Fibroblast of the aortic adventitia (primary cell): ENCODE data around the gene MAN2A1. TPM values are rescaled to one million over a fixed set of nuclear protein-coding genes. Genes with fewer than 3 reads are reported as not detected.

Experiments
- DNase-seq: peaks from one replicate; pipeline ENCODE4 v3.0.0-alpha.2; 2010; ENCODE audit warnings: low read depth
- H3K4me3 ChIP-seq: 2 replicates; pipeline ENCODE4 v1.5.1; 2011; ENCODE audit warnings: low read depth, mild to moderate bottlenecking, control low read depth, low read length, moderate library complexity
- total RNA-seq: library from RNA; depleted of rRNA; stranded (reverse); fragments of >200 nt; gene quantifications from 2 replicates; pipeline ENCODE4 v1.2.3, GENCODE V29; 2012; ENCODE audit warnings: low replicate concordance
- TF ChIP-seq, protein P1 (sequence below): IDR thresholded peaks from 2 replicates; pipeline ENCODE4 v1.5.1; 2011; ENCODE audit warnings: mild to moderate bottlenecking, low read length, control low read depth, inconsistent platforms; ENCODE audit not compliant: insufficient read depth

MAN2A1 gene
- total RNA-seq, 1 donor = 62.3 TPM

DNA sequence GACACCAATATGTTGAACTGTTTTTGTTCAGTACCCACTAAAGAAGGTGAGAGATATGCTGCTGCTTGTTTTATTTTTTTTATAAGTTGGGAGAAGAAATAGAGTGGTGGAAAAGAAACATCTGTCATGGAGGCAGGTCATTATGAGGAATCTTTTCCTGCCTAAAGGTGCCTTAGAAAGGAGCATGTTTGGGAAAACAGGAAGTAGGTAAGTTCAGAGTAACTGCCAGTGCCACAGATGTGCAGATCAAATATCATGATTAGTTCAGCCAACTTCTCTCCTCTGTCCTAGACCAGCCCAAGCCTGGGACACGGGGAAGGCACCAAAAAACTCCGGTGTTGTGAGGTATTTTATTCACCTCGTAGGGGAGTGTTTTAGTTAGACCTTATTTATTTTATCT, 144.2 kb downstream of the MAN2A1 start:
- no peak for DNase-seq
- TF ChIP-seq, protein P1, sequence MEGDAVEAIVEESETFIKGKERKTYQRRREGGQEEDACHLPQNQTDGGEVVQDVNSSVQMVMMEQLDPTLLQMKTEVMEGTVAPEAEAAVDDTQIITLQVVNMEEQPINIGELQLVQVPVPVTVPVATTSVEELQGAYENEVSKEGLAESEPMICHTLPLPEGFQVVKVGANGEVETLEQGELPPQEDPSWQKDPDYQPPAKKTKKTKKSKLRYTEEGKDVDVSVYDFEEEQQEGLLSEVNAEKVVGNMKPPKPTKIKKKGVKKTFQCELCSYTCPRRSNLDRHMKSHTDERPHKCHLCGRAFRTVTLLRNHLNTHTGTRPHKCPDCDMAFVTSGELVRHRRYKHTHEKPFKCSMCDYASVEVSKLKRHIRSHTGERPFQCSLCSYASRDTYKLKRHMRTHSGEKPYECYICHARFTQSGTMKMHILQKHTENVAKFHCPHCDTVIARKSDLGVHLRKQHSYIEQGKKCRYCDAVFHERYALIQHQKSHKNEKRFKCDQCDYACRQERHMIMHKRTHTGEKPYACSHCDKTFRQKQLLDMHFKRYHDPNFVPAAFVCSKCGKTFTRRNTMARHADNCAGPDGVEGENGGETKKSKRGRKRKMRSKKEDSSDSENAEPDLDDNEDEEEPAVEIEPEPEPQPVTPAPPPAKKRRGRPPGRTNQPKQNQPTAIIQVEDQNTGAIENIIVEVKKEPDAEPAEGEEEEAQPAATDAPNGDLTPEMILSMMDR = no peak

DNA sequence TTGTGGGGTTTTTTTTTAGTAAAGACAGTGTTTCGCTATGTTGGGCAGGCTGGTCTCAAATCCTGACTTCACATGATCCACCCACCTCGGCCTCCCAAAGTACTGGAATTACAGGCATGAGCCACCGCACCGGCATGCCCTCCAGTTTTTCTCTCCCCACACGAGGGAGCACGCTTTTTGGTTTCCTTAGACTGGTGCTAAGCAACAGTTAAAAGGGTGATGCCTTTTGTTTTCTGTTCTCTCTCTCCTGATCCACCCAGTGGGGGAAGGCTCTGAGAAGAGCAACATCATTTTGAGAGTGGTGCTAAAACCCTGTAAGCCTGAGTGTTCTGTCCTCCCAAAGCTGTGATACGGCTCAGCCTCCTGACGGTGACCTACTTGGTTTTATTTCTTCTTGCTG, 146.6 kb downstream of the MAN2A1 start:
- no peak for DNase-seq
- H3K4me3 ChIP-seq = no peak overlapping the region
- TF ChIP-seq, protein P1 = no peak

More for the DNA sequence above, 144.2 kb downstream of the MAN2A1 start:
- no peak overlapping the region for H3K4me3 ChIP-seq

DNA sequence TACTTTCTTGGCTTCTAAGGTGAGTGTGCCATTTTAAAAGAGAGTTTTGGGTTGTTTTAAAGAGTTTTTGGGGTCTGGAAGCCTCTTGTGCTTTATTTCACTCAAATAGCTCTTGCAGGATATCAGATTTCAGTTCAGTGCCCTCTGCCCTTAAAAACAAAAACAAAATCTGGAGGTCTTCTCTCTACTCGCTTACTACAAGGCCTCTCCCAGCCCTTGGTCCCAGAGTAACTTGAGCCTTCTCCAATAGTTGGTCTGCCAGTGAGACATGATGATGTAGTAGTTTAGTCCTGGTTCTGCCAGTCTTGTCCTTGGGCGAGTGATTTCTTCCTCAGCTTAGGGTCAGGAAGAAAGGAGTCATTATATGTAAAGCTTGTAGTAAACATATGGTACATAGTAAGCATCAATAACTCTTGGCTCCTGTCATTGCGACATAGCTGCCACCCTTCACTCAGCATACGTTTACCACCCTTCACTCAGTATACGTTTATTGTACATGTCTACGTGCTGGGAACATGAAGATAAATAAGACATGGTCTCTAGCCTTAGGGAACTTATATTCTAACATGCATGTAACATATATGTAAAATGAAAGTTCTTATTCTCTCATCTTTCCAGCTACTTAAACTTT, 147.6 kb downstream of the MAN2A1 start:
- DNase-seq = no peak
- TF ChIP-seq, protein P1 = no peak
- H3K4me3 ChIP-seq = no peak overlapping the region

DNA sequence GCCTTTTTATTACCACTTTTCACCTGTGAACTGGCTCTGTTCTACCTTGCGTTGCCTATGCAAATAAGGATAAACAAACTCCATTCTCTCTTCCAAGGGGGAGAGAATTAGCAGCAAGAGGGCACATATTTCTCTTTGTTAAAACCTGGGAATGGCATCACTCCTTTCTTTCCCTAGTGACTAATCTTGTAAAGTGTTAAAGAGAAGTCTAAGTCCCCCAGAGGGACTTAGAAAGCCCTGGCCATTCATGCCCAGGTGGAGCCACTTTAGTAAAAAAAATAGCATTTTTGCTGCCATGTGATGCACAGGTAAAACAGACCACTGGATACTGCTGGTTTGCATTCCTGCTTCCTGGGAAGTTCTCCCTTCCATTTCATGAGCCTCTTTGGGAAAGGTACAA, 148.4 kb downstream of the MAN2A1 start:
- H3K4me3 ChIP-seq = no peak overlapping the region
- TF ChIP-seq, protein P1 = no peak
- DNase-seq = no peak

DNA sequence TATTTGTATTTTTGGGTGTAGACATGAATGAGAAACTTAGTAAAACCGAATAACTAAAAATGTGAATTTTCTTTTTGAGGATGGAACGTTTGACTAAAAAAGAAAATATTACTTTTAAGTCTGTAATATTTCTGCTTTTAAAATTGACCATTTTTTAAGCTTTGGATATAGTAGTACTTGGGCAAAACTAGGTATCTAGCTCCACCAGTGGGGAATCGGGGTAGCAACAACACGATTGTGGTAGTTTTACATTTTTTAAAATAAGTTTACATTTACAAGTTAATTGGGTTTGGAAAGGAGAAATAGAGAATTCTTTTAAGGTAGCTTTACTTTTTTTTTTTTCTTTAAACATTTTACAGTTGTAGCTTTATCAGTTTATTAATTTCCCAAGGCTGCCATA, 154.4 kb downstream of the MAN2A1 start:
- DNase-seq = peak; percentile 42
- TF ChIP-seq, protein P1 = peak; percentile 55
- no peak overlapping the region for H3K4me3 ChIP-seq

DNA sequence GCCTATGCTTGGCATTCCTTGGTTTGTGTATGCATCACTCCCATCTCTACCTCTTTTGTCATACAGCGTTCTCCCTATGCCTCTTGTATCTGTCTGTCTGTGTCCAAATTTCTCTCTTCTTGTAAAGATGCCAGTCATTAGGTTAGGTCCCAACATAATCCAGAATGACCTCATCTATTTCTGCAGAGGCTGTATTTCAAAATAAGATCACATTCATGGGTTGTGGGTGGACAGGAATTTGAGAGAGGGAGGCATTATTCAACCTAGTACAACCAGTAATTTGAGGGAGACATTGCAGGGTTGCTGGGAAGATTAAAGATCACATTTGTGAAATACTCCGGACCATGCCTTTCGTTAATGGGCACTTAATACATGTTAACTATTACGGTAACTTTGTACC, 155.0 kb downstream of the MAN2A1 start:
- DNase-seq = peak; percentile 13
- H3K4me3 ChIP-seq = no peak overlapping the region
- TF ChIP-seq, protein P1 = no peak

DNA sequence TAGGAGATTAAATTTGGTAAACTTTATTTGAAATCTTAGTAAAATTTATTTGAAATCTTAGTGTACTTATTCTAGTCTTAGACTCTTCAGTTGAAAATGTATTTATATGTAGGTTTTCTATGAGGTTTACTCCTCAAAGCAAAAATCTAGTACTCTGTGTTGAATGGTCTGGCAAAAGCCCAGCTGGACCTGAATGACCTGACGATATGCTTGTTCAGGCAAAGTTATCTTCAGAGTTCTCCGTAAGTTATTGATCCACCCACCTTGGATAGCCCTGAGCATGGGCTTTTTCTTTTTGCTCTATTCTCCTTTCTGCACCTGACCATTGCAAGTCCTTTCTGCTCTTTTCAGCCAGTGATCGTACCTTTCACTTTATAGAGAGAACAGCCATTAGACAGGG, 158.4 kb downstream of the MAN2A1 start:
- DNase-seq = no peak
- no peak overlapping the region for H3K4me3 ChIP-seq
- TF ChIP-seq, protein P1 = no peak
